Peyer's patch (tissue), 4 donors: ENCODE data around the gene EPB41L3. TPM values are rescaled to one million over a fixed set of nuclear protein-coding genes. Genes with fewer than 3 reads are reported as not detected.

Source experiments
- DNase-seq, 3 donors: peaks; one replicate each; pipeline ENCODE4 v3.0.0-alpha.2; 2017 to 2019
- H3K27ac ChIP-seq, 4 donors: fragments of 200-600 bp; sonication (generic); one replicate each; pipeline ENCODE4 v1.5.1; 2016 to 2019
- H3K27me3 ChIP-seq, 2 donors: fragments of 200-600 bp; sonication (generic); one replicate each; pipeline ENCODE4 v1.5.1; 2019
- H3K36me3 ChIP-seq, 3 donors: fragments of 200-600 bp; sonication (generic); one replicate each; pipeline ENCODE4 v1.5.1; 2016 to 2019
- H3K4me1 ChIP-seq, 4 donors: fragments of 200-600 bp; sonication (generic); one replicate each; pipeline ENCODE4 v1.5.1; 2016 to 2019
- H3K4me3 ChIP-seq, 4 donors: fragments of 200-600 bp; sonication (generic); 1 replicate in 3 of 4; 2 replicates in 1 of 4; pipeline ENCODE4 v1.5.1; 2016 to 2019; ENCODE audit warnings: mild to moderate bottlenecking in 1 of 4
- H3K9me3 ChIP-seq, 4 donors: fragments of 200-600 bp; sonication (generic); one replicate each; pipeline ENCODE4 v1.5.1; 2016 to 2019; ENCODE audit warnings: mild to moderate bottlenecking in 1 of 4
- POLR2A ChIP-seq, 2 donors: fragments of 450-650 bp; IDR thresholded peaks; one replicate each; pipeline ENCODE4 v1.5.1; 2017; ENCODE audit warnings: antibody characterized with exemption in 2 of 2, mild to moderate bottlenecking in 2 of 2, moderate library complexity in 2 of 2
- total RNA-seq, 4 donors: library from RNA; depleted of rRNA; stranded (reverse); fragments of >200 nt; gene quantifications; one replicate each; pipeline ENCODE4 v1.1.0, GENCODE V29; 2016
- TF ChIP-seq, protein P1 (sequence below), 6 experiments: fragments of 450-650 bp in 4 of 6; fragments of 200-600 bp in 2 of 6; sonication (generic) in 1 of 6; IDR thresholded peaks; one replicate each; pipeline ENCODE4 v1.5.1; 2017 to 2019; ENCODE audit warnings: antibody characterized with exemption in 6 of 6, mild to moderate bottlenecking in 3 of 6, moderate library complexity in 1 of 6

The EPB41L3 gene
- total RNA-seq, 4 donors from 2014 or later, result 234 to 251 (median 248) TPM

DNA sequence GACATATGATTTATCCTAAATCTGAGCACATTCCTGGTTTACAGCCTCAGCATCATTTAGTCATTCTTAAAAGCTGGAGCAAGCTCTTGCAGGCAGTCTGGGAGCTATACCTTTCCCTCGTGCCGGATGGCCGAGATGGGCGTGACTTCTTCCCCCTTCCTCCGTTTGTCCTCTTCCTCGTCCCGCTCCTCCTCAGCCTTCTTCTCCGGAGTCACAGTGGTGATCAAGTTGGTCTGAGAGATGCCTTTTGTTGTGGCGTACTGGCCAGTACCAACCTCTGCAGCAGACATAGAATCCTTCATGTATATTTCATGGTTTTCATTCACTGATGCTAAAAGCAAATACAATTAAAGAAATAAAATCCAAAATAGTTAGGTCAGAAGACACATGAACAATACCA, 124.2 kb downstream of the EPB41L3 start:
- Histone ChIP-seq H3K9me3 (no peaks in the 10 kb centered on the region), H3K4me3 (no peak overlapping the region), H3K27me3 (no peaks in the 10 kb centered on the region), H3K4me1 (no peaks in the 10 kb centered on the region), H3K36me3 (peaks cover 0 to 31% (median 0%) of the 10 kb centered on the region in 3 donors), H3K27ac (no peak overlapping the region)
- no peak for TF ChIP-seq POLR2A (IDR thresholded peaks at IDR 0.05)
- TF ChIP-seq, protein P1, sequence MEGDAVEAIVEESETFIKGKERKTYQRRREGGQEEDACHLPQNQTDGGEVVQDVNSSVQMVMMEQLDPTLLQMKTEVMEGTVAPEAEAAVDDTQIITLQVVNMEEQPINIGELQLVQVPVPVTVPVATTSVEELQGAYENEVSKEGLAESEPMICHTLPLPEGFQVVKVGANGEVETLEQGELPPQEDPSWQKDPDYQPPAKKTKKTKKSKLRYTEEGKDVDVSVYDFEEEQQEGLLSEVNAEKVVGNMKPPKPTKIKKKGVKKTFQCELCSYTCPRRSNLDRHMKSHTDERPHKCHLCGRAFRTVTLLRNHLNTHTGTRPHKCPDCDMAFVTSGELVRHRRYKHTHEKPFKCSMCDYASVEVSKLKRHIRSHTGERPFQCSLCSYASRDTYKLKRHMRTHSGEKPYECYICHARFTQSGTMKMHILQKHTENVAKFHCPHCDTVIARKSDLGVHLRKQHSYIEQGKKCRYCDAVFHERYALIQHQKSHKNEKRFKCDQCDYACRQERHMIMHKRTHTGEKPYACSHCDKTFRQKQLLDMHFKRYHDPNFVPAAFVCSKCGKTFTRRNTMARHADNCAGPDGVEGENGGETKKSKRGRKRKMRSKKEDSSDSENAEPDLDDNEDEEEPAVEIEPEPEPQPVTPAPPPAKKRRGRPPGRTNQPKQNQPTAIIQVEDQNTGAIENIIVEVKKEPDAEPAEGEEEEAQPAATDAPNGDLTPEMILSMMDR (IDR thresholded peaks at IDR 0.05), result no peak
- no peak for DNase-seq

DNA sequence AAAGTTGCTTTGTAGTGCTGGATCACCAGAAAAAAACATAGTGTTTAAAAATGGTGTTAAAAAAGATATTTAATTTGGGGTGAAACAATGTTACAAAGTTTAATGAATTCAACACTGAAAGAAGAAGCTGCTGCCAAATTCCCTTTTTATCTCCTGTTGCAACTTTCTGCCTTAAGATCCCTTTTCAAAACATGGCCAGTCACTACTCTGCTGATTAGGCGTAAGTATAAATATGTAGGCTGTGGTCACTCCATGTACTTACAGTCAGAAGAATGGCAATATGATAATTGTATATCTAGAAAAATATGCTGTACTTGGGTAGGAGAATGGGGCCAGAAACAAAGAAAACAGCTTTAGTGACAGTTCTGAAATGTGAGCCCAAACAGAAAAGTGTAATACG, 124.8 kb downstream of the EPB41L3 start:
- Histone ChIP-seq H3K4me3 (no peak overlapping the region), H3K9me3 (no peaks in the 10 kb centered on the region), H3K4me1 (no peaks in the 10 kb centered on the region), H3K27ac (no peak overlapping the region), H3K36me3 (peaks cover 0 to 31% (median 0%) of the 10 kb centered on the region in 3 donors), H3K27me3 (no peaks in the 10 kb centered on the region)
- no peak for DNase-seq
- TF ChIP-seq POLR2A (IDR thresholded peaks at IDR 0.05), result no peak
- TF ChIP-seq, protein P1 (IDR thresholded peaks at IDR 0.05), result no peak

DNA sequence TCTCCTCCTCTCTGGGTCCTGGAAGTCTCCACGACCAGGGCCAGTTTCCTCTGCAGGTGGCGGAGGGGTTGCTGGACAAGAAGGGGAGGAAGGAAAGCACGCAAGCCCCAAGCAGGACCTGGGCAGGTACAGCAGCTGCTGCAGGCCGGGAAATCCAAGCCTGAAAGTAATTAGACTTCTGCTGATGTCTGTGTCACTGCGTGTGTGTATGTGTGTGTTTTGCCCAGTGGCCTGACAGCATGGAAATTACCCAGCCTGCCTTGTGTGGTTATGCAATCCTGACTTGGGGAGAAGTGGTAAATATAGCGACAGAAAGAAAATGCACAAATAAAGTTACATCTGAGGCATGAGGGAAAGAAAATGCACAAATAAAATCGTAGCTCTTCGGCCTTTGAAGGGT, 126.5 kb downstream of the EPB41L3 start:
- TF ChIP-seq POLR2A (IDR thresholded peaks at IDR 0.05), result no peak
- TF ChIP-seq, protein P1 (IDR thresholded peaks at IDR 0.05), result no peak
- DNase-seq, result no peak
- no peak overlapping the region for H3K4me3 ChIP-seq
- H3K27ac ChIP-seq, result no peak overlapping the region
- H3K9me3 ChIP-seq, result no peaks in the 10 kb centered on the region
- H3K4me1 ChIP-seq, result no peaks in the 10 kb centered on the region
- peaks cover 0 to 17% (median 0%) of the 10 kb centered on the region in 3 donors for H3K36me3 ChIP-seq
- no peaks in the 10 kb centered on the region for H3K27me3 ChIP-seq

DNA sequence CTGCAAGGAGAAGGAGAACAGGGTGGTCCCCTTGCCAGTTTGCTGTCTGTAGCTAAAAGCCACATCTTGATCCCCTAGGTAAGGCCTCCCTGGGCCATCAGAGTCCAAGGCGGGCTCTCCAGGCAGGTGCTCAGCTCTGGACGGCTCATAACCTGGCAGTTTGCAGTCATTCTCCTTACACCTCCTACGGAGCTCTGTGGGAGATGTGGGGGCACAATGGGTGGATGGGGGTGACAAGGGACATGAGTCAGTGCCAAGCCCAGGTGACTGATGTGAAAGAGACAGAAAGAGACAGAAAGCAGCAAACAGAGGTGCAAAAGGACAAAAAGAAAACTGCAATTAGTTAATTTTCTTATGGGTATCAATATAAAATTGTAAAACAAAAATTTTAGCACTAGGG, 127.7 kb downstream of the EPB41L3 start:
- Histone ChIP-seq H3K27me3 (no peaks in the 10 kb centered on the region), H3K4me3 (no peak overlapping the region), H3K36me3 (peaks cover 0 to 15% (median 0%) of the 10 kb centered on the region in 3 donors), H3K9me3 (no peaks in the 10 kb centered on the region), H3K4me1 (no peaks in the 10 kb centered on the region), H3K27ac (no peak overlapping the region)
- no peak for TF ChIP-seq POLR2A (IDR thresholded peaks at IDR 0.05)
- TF ChIP-seq, protein P1 (IDR thresholded peaks at IDR 0.05), result no peak
- DNase-seq, result no peak

DNA sequence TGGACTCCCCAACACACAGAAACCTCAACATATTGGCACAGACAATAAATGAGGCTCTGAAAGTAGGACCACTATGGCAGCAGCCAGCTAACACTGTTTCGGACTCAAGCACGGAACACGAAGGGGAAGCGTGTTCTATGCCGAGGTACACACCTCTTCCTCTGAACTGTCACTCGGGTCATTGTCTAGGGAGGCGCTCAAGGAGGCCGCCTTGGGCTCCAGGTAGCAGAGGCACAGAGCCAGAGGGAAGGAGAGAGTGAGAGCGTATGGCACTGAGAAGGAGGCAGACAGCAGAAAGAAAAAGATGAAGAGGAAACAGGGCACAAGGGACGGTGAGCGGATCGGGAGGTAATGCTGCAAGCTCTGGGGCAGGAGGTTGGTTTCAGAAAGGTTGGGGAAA, 128.1 kb downstream of the EPB41L3 start:
- peaks cover 0 to 15% (median 0%) of the 10 kb centered on the region in 3 donors for H3K36me3 ChIP-seq
- H3K27me3 ChIP-seq, result no peaks in the 10 kb centered on the region

More for the DNA sequence above, 128.1 kb downstream of the EPB41L3 start:
- Histone ChIP-seq H3K9me3 (no peaks in the 10 kb centered on the region), H3K4me3 (no peak overlapping the region), H3K27ac (no peak overlapping the region), H3K4me1 (no peaks in the 10 kb centered on the region)
- no peak for DNase-seq
- no peak for TF ChIP-seq POLR2A (IDR thresholded peaks at IDR 0.05)
- TF ChIP-seq, protein P1 (IDR thresholded peaks at IDR 0.05), result no peak
